GM12878 (cell line): Measurements from ENCODE around the gene DNAJC27.

Experiments
- CHD2 ChIP-seq: IDR thresholded peaks from 2 replicates; pipeline ENCODE4 v1.6.1; 2011; ENCODE audit warnings: low read depth, low read length, improper control_type of control experiment, borderline replicate concordance
- NR2C1 ChIP-seq: fragments of 450-650 bp; IDR thresholded peaks from 2 replicates; pipeline ENCODE4 v1.6.1; 2017; ENCODE audit warnings: antibody characterized with exemption, mild to moderate bottlenecking, moderate library complexity
- POLR2AphosphoS5 ChIP-seq: IDR thresholded peaks from 2 replicates; pipeline ENCODE4 v1.6.1; 2011; ENCODE audit warnings: mild to moderate bottlenecking, low read length, inconsistent platforms
- RB1 ChIP-seq: fragments of 450-650 bp; formaldehyde crosslinking; IDR thresholded peaks from 2 replicates; pipeline ENCODE4 v1.6.1; 2017; ENCODE audit warnings: mild to moderate bottlenecking, borderline replicate concordance
- RCOR1 ChIP-seq: conservative IDR thresholded peaks from 2 replicates; pipeline ENCODE4 v1.6.1; 2012; ENCODE audit warnings: low read depth, low read length, improper control_type of control experiment
- STAT3 ChIP-seq: IDR thresholded peaks from 2 replicates; pipeline ENCODE4 v1.6.1; 2011; ENCODE audit warnings: low read depth, low read length, improper control_type of control experiment
- TBL1XR1 ChIP-seq: IDR thresholded peaks from 2 replicates; pipeline ENCODE4 v1.6.1; 2012; ENCODE audit warnings: low read depth, low read length, improper control_type of control experiment
- TCF7 ChIP-seq: IDR thresholded peaks from 2 replicates; pipeline ENCODE4 v1.6.1; 2014; ENCODE audit warnings: antibody characterized with exemption, borderline replicate concordance
- TF ChIP-seq, protein P1 (sequence below), 3 experiments: IDR thresholded peaks in 2 of 3; conservative IDR thresholded peaks in 1 of 3; 2 replicates each; pipeline ENCODE4 v1.5.1; 2011; ENCODE audit warnings: low read depth in 3 of 3, low read length in 3 of 3, mild to moderate bottlenecking in 3 of 3, control low read depth in 2 of 3, moderate library complexity in 2 of 3, inconsistent platforms in 1 of 3, mixed read lengths in 1 of 3; ENCODE audit not compliant: control insufficient read depth in 2 of 3, insufficient read depth in 1 of 3; ENCODE audit errors: extremely low read depth in 1 of 3
- TF ChIP-seq, protein P2 (sequence below): fragments of 450-650 bp; IDR thresholded peaks from 2 replicates; pipeline ENCODE4 v1.6.1; 2018; ENCODE audit warnings: mild to moderate bottlenecking, low read depth, moderate library complexity; ENCODE audit not compliant: partially characterized antibody
- TF ChIP-seq, protein P3 (sequence below): fragments of 450-650 bp; conservative IDR thresholded peaks from 2 replicates; pipeline ENCODE4 v1.6.1; 2017; ENCODE audit warnings: mild to moderate bottlenecking, moderate library complexity

DNA sequence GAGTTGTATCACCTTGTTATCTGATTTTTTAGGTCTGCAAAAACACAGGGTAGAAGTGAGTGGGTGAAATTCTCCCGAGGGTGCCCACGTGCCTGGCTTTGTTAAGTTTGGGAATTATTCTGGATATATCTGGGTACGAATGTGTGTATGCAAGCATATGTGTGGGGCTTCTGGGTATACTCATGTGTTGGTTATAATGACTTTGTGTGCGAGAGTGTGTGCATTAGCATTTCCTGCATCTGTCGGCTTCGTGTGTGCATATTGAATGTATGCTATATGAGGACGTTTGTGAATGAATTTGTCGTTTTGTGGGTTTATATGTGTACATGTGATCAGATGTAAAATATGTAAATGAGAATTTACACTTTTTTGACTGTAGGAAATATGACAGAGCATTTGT is 13.8 kb upstream of the DNAJC27 start:
- TF ChIP-seq POLR2AphosphoS5 (no peak), NR2C1 (no peak), RB1 (no peak), RCOR1 (no peak), TCF7 (no peak), CHD2 (no peak), STAT3 (no peak), TBL1XR1 (no peak)
- TF ChIP-seq, protein P1, sequence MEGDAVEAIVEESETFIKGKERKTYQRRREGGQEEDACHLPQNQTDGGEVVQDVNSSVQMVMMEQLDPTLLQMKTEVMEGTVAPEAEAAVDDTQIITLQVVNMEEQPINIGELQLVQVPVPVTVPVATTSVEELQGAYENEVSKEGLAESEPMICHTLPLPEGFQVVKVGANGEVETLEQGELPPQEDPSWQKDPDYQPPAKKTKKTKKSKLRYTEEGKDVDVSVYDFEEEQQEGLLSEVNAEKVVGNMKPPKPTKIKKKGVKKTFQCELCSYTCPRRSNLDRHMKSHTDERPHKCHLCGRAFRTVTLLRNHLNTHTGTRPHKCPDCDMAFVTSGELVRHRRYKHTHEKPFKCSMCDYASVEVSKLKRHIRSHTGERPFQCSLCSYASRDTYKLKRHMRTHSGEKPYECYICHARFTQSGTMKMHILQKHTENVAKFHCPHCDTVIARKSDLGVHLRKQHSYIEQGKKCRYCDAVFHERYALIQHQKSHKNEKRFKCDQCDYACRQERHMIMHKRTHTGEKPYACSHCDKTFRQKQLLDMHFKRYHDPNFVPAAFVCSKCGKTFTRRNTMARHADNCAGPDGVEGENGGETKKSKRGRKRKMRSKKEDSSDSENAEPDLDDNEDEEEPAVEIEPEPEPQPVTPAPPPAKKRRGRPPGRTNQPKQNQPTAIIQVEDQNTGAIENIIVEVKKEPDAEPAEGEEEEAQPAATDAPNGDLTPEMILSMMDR (IDR thresholded peaks at IDR 0.05 in 2 of 3, conservative IDR thresholded peaks at IDR 0.05 in 1 of 3; ENCODE audit: control insufficient read depth in 2 of 3, extremely low read depth in 1 of 3, insufficient read depth in 1 of 3, low read depth in 3 of 3, low read length in 3 of 3), result no peak
- TF ChIP-seq, protein P2, sequence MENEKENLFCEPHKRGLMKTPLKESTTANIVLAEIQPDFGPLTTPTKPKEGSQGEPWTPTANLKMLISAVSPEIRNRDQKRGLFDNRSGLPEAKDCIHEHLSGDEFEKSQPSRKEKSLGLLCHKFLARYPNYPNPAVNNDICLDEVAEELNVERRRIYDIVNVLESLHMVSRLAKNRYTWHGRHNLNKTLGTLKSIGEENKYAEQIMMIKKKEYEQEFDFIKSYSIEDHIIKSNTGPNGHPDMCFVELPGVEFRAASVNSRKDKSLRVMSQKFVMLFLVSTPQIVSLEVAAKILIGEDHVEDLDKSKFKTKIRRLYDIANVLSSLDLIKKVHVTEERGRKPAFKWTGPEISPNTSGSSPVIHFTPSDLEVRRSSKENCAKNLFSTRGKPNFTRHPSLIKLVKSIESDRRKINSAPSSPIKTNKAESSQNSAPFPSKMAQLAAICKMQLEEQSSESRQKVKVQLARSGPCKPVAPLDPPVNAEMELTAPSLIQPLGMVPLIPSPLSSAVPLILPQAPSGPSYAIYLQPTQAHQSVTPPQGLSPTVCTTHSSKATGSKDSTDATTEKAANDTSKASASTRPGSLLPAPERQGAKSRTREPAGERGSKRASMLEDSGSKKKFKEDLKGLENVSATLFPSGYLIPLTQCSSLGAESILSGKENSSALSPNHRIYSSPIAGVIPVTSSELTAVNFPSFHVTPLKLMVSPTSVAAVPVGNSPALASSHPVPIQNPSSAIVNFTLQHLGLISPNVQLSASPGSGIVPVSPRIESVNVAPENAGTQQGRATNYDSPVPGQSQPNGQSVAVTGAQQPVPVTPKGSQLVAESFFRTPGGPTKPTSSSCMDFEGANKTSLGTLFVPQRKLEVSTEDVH, result no peak
- TF ChIP-seq, protein P3, sequence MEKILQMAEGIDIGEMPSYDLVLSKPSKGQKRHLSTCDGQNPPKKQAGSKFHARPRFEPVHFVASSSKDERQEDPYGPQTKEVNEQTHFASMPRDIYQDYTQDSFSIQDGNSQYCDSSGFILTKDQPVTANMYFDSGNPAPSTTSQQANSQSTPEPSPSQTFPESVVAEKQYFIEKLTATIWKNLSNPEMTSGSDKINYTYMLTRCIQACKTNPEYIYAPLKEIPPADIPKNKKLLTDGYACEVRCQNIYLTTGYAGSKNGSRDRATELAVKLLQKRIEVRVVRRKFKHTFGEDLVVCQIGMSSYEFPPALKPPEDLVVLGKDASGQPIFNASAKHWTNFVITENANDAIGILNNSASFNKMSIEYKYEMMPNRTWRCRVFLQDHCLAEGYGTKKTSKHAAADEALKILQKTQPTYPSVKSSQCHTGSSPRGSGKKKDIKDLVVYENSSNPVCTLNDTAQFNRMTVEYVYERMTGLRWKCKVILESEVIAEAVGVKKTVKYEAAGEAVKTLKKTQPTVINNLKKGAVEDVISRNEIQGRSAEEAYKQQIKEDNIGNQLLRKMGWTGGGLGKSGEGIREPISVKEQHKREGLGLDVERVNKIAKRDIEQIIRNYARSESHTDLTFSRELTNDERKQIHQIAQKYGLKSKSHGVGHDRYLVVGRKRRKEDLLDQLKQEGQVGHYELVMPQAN, result no peak
